Suprapubic skin (tissue), 3 donors: ENCODE results near the gene CUEDC2.

ENCODE experiments used
- CTCF ChIP-seq, 2 donors: fragments of 200-600 bp in 1 of 2; fragments of 450-650 bp in 1 of 2; sonication (generic) in 1 of 2; IDR thresholded peaks; one replicate each; pipeline ENCODE4 v1.5.1; 2016 to 2019; ENCODE audit warnings: antibody characterized with exemption in 2 of 2, mild to moderate bottlenecking in 1 of 2, moderate library complexity in 1 of 2
- POLR2AphosphoS5 ChIP-seq, 3 donors: sonication (generic); formaldehyde crosslinking; IDR thresholded peaks; one replicate each; pipeline ENCODE4 v1.6.1; 2017; ENCODE audit warnings: antibody characterized with exemption in 3 of 3

- TF ChIP-seq CTCF (IDR thresholded peaks at IDR 0.05) (no peak), POLR2AphosphoS5 (IDR thresholded peaks at IDR 0.05) (no peak)
These were observed 30.5 kb downstream of the CUEDC2 start for GRCh38 chr10:102401735-102402511.
